B cell (primary cell): ENCODE data around the gene SLC43A2. TPM values are rescaled to one million over a fixed set of nuclear protein-coding genes. Genes with fewer than 3 reads are reported as not detected.
A peak's percentile ranks its signal among the peaks of the same experiment; 100 is the strongest.

Source experiments
- ATAC-seq: fragments of 200-7000 bp; cut with Tn5 transposase; one replicate; pipeline ENCODE4 v1.10.0; 2021; ENCODE audit warnings: low read depth, mild to moderate bottlenecking, moderate number of reproducible peaks, moderate library complexity
- CTCF ChIA-PET: fragments of 350-600 bp; sonication (Branson Sonifier 250); formaldehyde crosslinking; loops from one replicate; lab custom pipeline; 2021; ENCODE audit warnings: antibody characterized with exemption, inconsistent platforms; lab: Charles Lee
- POLR2A ChIA-PET: fragments of 350-600 bp; sonication (Branson Sonifier 250); formaldehyde crosslinking; loops from one replicate; lab custom pipeline; 2021; ENCODE audit warnings: antibody characterized with exemption; lab: Charles Lee
- DNase-seq: peaks from one replicate; pipeline ENCODE4 v3.0.0; 2013
- H2AFZ ChIP-seq: 2 replicates; pipeline ENCODE4 v1.6.1; 2012; ENCODE audit warnings: mild to moderate bottlenecking, low read depth, low read length; ENCODE audit not compliant: insufficient read depth, poor library complexity, severe bottlenecking
- H3K27ac ChIP-seq, 2 donors: 1 replicate in 1 of 2; 2 replicates in 1 of 2; pipeline ENCODE4 v1.5.1; 2012 to 2013; ENCODE audit warnings: low read length in 2 of 2, mild to moderate bottlenecking in 2 of 2, moderate library complexity in 1 of 2
- H3K27me3 ChIP-seq, 4 experiments: fragments of 200-600 bp in 1 of 4; sonication (generic) in 1 of 4; replicated peaks in 1 of 4; 1 replicate in 2 of 4; 2 replicates in 2 of 4; pipeline versions ENCODE4 v1.6.1 to v1.7.0; 2013 to 2016; ENCODE audit warnings: low read length in 3 of 4, mild to moderate bottlenecking in 2 of 4, mixed read lengths in 1 of 4, moderate library complexity in 1 of 4; ENCODE audit not compliant: insufficient read depth in 4 of 4, control insufficient read depth in 3 of 4; ENCODE audit errors: control extremely low read depth in 1 of 4
- H3K36me3 ChIP-seq, 2 experiments: replicated peaks in 1 of 2; 1 replicate in 1 of 2; 2 replicates in 1 of 2; pipeline versions ENCODE4 v1.6.1 to v1.7.1; 2013; ENCODE audit warnings: low read length in 1 of 2; ENCODE audit not compliant: insufficient read depth in 2 of 2, control insufficient read depth in 1 of 2; ENCODE audit errors: control extremely low read depth in 1 of 2, extremely low read depth in 1 of 2
- H3K4me1 ChIP-seq, 2 donors: fragments of 200-600 bp in 1 of 2; sonication (generic) in 1 of 2; 1 replicate in 1 of 2; 2 replicates in 1 of 2; pipeline versions ENCODE4 v1.5.1 to v1.6.1; 2013 to 2017; ENCODE audit warnings: low read length in 2 of 2; ENCODE audit not compliant: control insufficient read depth in 2 of 2, insufficient read depth in 2 of 2
- H3K4me2 ChIP-seq: replicated peaks from 2 replicates; pipeline ENCODE3; 2012; ENCODE audit warnings: mild to moderate bottlenecking, low read depth, low read length; ENCODE audit not compliant: poor library complexity, severe bottlenecking
- H3K4me3 ChIP-seq, 5 experiments: fragments of 200-600 bp in 1 of 5; sonication (generic) in 1 of 5; 1 replicate in 3 of 5; 2 replicates in 2 of 5; pipeline versions ENCODE4 v1.5.1 to v1.7.0; 2011 to 2016; ENCODE audit warnings: low read length in 4 of 5, mild to moderate bottlenecking in 4 of 5, low read depth in 2 of 5, control low read depth in 1 of 5, moderate library complexity in 1 of 5; ENCODE audit not compliant: insufficient read depth in 1 of 5; ENCODE audit errors: control extremely low read depth in 1 of 5, extremely low read depth in 1 of 5
- H3K79me2 ChIP-seq: fragments of 200-600 bp; sonication (generic); one replicate; pipeline ENCODE4 v1.6.0; 2016; ENCODE audit warnings: low read length; ENCODE audit not compliant: control insufficient read depth, insufficient read depth
- H3K9ac ChIP-seq: fragments of 200-600 bp; sonication (generic); 2 replicates; pipeline ENCODE4 v1.6.1; 2017; ENCODE audit warnings: mild to moderate bottlenecking, low read length, moderate library complexity
- H3K9me3 ChIP-seq, 3 donors: one replicate each; pipeline versions ENCODE4 v1.6.1 to v1.7.1; 2013; ENCODE audit warnings: low read length in 2 of 3; ENCODE audit not compliant: control insufficient read depth in 2 of 3, insufficient read depth in 1 of 3; ENCODE audit errors: control extremely low read depth in 1 of 3
- H4K20me1 ChIP-seq: 2 replicates; pipeline ENCODE4 v1.6.0; 2012; ENCODE audit warnings: mild to moderate bottlenecking, low read length; ENCODE audit not compliant: insufficient read depth, control insufficient read depth, poor library complexity, severe bottlenecking
- H3K27ac Mint-ChIP-seq: one replicate; pipeline ENCODE4 v1.8.0; 2021; ENCODE audit warnings: mixed read lengths
- H3K27me3 Mint-ChIP-seq: one replicate; pipeline ENCODE4 v1.8.0; 2021; ENCODE audit warnings: mixed read lengths
- H3K4me1 Mint-ChIP-seq: one replicate; pipeline ENCODE4 v1.8.0; 2021; ENCODE audit warnings: mixed read lengths
- H3K4me3 Mint-ChIP-seq: one replicate; pipeline ENCODE4 v1.8.0; 2021; ENCODE audit warnings: mixed read lengths
- H3K9me3 Mint-ChIP-seq: one replicate; pipeline ENCODE4 v1.8.0; 2022; ENCODE audit warnings: mixed read lengths; ENCODE audit not compliant: insufficient read depth
- CTCF ChIP-seq: fragments of 200-600 bp; IDR thresholded peaks from one replicate; pipeline ENCODE4 v1.8.0; 2022; ENCODE audit warnings: antibody characterized with exemption, mild to moderate bottlenecking
- EZH2 ChIP-seq: IDR thresholded peaks from 2 replicates; pipeline ENCODE4 v1.6.1; 2012; ENCODE audit warnings: borderline replicate concordance, low read depth, mild to moderate bottlenecking, moderate library complexity, low read length; ENCODE audit not compliant: insufficient read depth, poor library complexity, severe bottlenecking
- WGBS: methylation state at CpG from one replicate; pipeline ENCODE4 v1.1.5; 2013; ENCODE audit warnings: missing lambda C conversion rate; ENCODE audit not compliant: insufficient coverage; 5-methylcytosine and 5-hydroxymethylcytosine counted together
- intact Hi-C: fragments of 100-400 bp; cut with micrococcal nuclease; formaldehyde crosslinking; loops from one replicate; pipeline ENCODE4 v1.10.0; 2022
- polyA plus RNA-seq: library from polyadenylated mRNA; depleted of rRNA; stranded (reverse); fragments of >200 nt; gene quantifications from 2 replicates; pipeline ENCODE4 v1.2.3, GENCODE V29; 2012
- total RNA-seq, 2 donors: library from RNA; stranded (reverse); fragments of 120-200 nt in 1 of 2; gene quantifications; 1 replicate in 1 of 2; 2 replicates in 1 of 2; pipeline versions ENCODE4 v1.2.3 to v1.2.4, GENCODE V29; 2013 to 2022

The SLC43A2 gene
- total and polyA plus RNA-seq, 2 donors (not counting 1 experiment from before 2014, with no cell fraction given), result 26.2 to 204 TPM

- ATAC-seq (no peak), DNase-seq (no peak)
- Histone ChIP-seq H3K79me2 (peaks cover 66% of the 10 kb centered on the region), H3K9ac (no peak overlapping the region), H3K4me2 (no peak overlapping the region), H2AFZ (no peak overlapping the region), H3K9me3 (no peaks in the 10 kb centered on the region), H3K27me3 (no peaks in the 10 kb centered on the region), H3K4me3 (no peak overlapping the region), H4K20me1 (peaks cover 42% of the 10 kb centered on the region), H3K27ac (no peak overlapping the region), H3K36me3 (peaks cover 0 to 3% of the 10 kb centered on the region in 2 experiments), H3K4me1 (peaks cover 34 to 44% of the 10 kb centered on the region in 2 donors)
- ChIA-PET CTCF (no interaction called here), POLR2A (interaction anchor here (0.7 kb wide), 1 partner anchor 15 kb away, joined by 3 read pairs; no protein-coding TSS in a partner anchor)
- Mint-ChIP-seq H3K27me3 (no peaks in the 10 kb centered on the region), H3K4me1 (peaks cover 53% of the 10 kb centered on the region), H3K4me3 (peak overlapping the region; percentile 32), H3K27ac (peak overlapping the region; percentile 57), H3K9me3 (no peaks in the 10 kb centered on the region)
- over 99% methylated on average over 8 of the region's 10 CpGs for WGBS
- TF ChIP-seq EZH2, result no peak
- TF ChIP-seq CTCF, result no peak
- intact Hi-C loops, result loop anchor here (5.0 kb wide), 2 partner anchors 42 to 157 kb away; partner anchors contain the start of genes INPP5K and YWHAE
Observed at GRCh38 chr17:1559047-1560043, 69.3 kb downstream of the SLC43A2 start.

- peaks cover 54% of the 10 kb centered on the region for H3K4me1 Mint-ChIP-seq
- Histone ChIP-seq H4K20me1 (peaks cover 42% of the 10 kb centered on the region), H3K36me3 (peaks cover 0 to 3% of the 10 kb centered on the region in 2 experiments), H3K4me3 (no peak overlapping the region), H3K27me3 (no peaks in the 10 kb centered on the region), H3K27ac (no peak overlapping the region), H3K79me2 (peaks cover 74% of the 10 kb centered on the region), H3K4me1 (peaks cover 34 to 43% of the 10 kb centered on the region in 2 donors), H3K4me2 (no peak overlapping the region), H3K9ac (no peak overlapping the region), H3K9me3 (no peaks in the 10 kb centered on the region), H2AFZ (no peak overlapping the region)
- no peak overlapping the region for H3K4me3 Mint-ChIP-seq
- POLR2A ChIA-PET, result interaction anchor here (0.7 kb wide), 1 partner anchor 73 kb away, joined by 4 read pairs; no protein-coding TSS in a partner anchor
- WGBS, result no CpG with 5 or more reads among the region's 3 CpGs
- intact Hi-C loops, result no loop called here
- TF ChIP-seq EZH2 (no peak), CTCF (no peak)
- H3K27ac Mint-ChIP-seq, result peak overlapping the region; percentile 32
- DNase-seq (no peak), ATAC-seq (no peak)
- H3K27me3 Mint-ChIP-seq, result no peaks in the 10 kb centered on the region
- CTCF ChIA-PET, result no interaction called here
- H3K9me3 Mint-ChIP-seq, result no peaks in the 10 kb centered on the region
Observed at GRCh38 chr17:1558401-1558800, 70.2 kb downstream of the SLC43A2 start.
